ENCODE results near the gene CLEC4M. TPM values are rescaled to one million over a fixed set of nuclear protein-coding genes. Genes with fewer than 3 reads are reported as not detected.

Gene CLEC4M
- total and polyA plus RNA-seq, 2 experiments from 2014 or later: not detected

GRCh38 chr19:7787141-7787540, 24.1 kb downstream of the CLEC4M start:
- no peaks in the 10 kb centered on the region for H3K79me2 ChIP-seq (replicated peaks; ENCODE audit: insufficient read depth)
- H3K27ac ChIP-seq (ENCODE audit: low read depth): no peak overlapping the region
- H3K4me3 Mint-ChIP-seq: peak overlapping the region; percentile 65
- H3K9me3 Mint-ChIP-seq: no peaks in the 10 kb centered on the region; the same call in 2 of the 3 replicates
- H3F3A ChIP-seq (replicated peaks; ENCODE audit: low read depth): 0 out of 2 replicates have a peak, but pooled peaks cover 3% of the 10 kb centered on the region
- peak overlapping the region; percentile 75 for H3K4me3 ChIP-seq
- no peaks in the 10 kb centered on the region for H4K20me1 ChIP-seq (replicated peaks; ENCODE audit: insufficient read depth)
- H3K36me3 Mint-ChIP-seq (ENCODE audit: low read depth): 0 out of 3 replicates have a peak, but pooled peaks cover 3% of the 10 kb centered on the region
- H3K4me1 Mint-ChIP-seq: peaks cover 13% of the 10 kb centered on the region
- peaks cover 59% of the 10 kb centered on the region for H3K27me3 ChIP-seq (ENCODE audit: insufficient read depth)
- ATAC-seq: peak; percentile 63
- peak; percentile 85 for DNase-seq (ENCODE audit: low spot score)
- peak overlapping the region; percentile 97 for H2AFZ ChIP-seq
- no peak for TF ChIP-seq JUNB (IDR thresholded peaks at IDR 0.05; ENCODE audit: unreplicated experiment)
- TF ChIP-seq CREB1 (CRISPR knock-in tag; IDR thresholded peaks at IDR 0.05; ENCODE audit: low read depth): no peak
- TF ChIP-seq ZNF462 (CRISPR knock-in tag; IDR thresholded peaks at IDR 0.05): no peak
- no peak for TF ChIP-seq ZNF114 (CRISPR knock-in tag; IDR thresholded peaks at IDR 0.05)
- TF ChIP-seq, protein P1, sequence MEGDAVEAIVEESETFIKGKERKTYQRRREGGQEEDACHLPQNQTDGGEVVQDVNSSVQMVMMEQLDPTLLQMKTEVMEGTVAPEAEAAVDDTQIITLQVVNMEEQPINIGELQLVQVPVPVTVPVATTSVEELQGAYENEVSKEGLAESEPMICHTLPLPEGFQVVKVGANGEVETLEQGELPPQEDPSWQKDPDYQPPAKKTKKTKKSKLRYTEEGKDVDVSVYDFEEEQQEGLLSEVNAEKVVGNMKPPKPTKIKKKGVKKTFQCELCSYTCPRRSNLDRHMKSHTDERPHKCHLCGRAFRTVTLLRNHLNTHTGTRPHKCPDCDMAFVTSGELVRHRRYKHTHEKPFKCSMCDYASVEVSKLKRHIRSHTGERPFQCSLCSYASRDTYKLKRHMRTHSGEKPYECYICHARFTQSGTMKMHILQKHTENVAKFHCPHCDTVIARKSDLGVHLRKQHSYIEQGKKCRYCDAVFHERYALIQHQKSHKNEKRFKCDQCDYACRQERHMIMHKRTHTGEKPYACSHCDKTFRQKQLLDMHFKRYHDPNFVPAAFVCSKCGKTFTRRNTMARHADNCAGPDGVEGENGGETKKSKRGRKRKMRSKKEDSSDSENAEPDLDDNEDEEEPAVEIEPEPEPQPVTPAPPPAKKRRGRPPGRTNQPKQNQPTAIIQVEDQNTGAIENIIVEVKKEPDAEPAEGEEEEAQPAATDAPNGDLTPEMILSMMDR (conservative IDR thresholded peaks at IDR 0.05; ENCODE audit: low read depth in 2 of 2): no peak
- no peak for TF ChIP-seq REST (IDR thresholded peaks at IDR 0.05; ENCODE audit: unreplicated experiment)
- TF ChIP-seq NANOG (IDR thresholded peaks at IDR 0.05; ENCODE audit: borderline replicate concordance): no peak
- TF ChIP-seq STAT1 (IDR thresholded peaks at IDR 0.05; ENCODE audit: unreplicated experiment): no peak
- no peak for TF ChIP-seq POLR2AphosphoS5 (IDR thresholded peaks at IDR 0.05; ENCODE audit: low read depth)
- no peak for TF ChIP-seq EZH2phosphoT487 (IDR thresholded peaks at IDR 0.05; ENCODE audit: unreplicated experiment)
- TF ChIP-seq, protein P2, sequence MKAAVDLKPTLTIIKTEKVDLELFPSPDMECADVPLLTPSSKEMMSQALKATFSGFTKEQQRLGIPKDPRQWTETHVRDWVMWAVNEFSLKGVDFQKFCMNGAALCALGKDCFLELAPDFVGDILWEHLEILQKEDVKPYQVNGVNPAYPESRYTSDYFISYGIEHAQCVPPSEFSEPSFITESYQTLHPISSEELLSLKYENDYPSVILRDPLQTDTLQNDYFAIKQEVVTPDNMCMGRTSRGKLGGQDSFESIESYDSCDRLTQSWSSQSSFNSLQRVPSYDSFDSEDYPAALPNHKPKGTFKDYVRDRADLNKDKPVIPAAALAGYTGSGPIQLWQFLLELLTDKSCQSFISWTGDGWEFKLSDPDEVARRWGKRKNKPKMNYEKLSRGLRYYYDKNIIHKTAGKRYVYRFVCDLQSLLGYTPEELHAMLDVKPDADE (IDR thresholded peaks at IDR 0.05): no peak
- no peak for TF ChIP-seq EZH2 (IDR thresholded peaks at IDR 0.05; ENCODE audit: low read depth, unreplicated experiment)
- no peak for TF ChIP-seq ZNF331 (CRISPR knock-in tag; IDR thresholded peaks at IDR 0.05; ENCODE audit: low read depth)
- H3K4me2 ChIP-seq: peak overlapping the region; percentile 91
- H3K9me2 ChIP-seq (ENCODE audit: insufficient read depth): no peaks in the 10 kb centered on the region
- no peaks in the 10 kb centered on the region for H3K36me3 ChIP-seq (ENCODE audit: insufficient read depth)
- H3K27me3 Mint-ChIP-seq (ENCODE audit: insufficient read depth, low read depth, poor library complexity): peaks cover 36% of the 10 kb centered on the region
- peaks cover 3% of the 10 kb centered on the region; the same call in 1 of the 2 replicates for H3K4me1 ChIP-seq (ENCODE audit: insufficient read depth)
- no peak overlapping the region for H3K27ac Mint-ChIP-seq

All from GM23338 (cell line).